Gastroesophageal sphincter (tissue), 3 donors: ENCODE measurements around the gene XCL2.

ENCODE experiments used
- POLR2AphosphoS5 ChIP-seq: sonication (generic); formaldehyde crosslinking; IDR thresholded peaks from one replicate; pipeline ENCODE4 v1.6.1; 2017; ENCODE audit warnings: antibody characterized with exemption
- TF ChIP-seq, protein P1 (sequence below), 4 experiments: fragments of 200-600 bp in 2 of 4; fragments of 450-650 bp in 2 of 4; sonication (generic) in 1 of 4; IDR thresholded peaks; one replicate each; pipeline ENCODE4 v1.5.1; 2017 to 2019; ENCODE audit warnings: antibody characterized with exemption in 4 of 4, mild to moderate bottlenecking in 2 of 4, moderate library complexity in 2 of 4

- no peak for TF ChIP-seq POLR2AphosphoS5
- TF ChIP-seq, protein P1, sequence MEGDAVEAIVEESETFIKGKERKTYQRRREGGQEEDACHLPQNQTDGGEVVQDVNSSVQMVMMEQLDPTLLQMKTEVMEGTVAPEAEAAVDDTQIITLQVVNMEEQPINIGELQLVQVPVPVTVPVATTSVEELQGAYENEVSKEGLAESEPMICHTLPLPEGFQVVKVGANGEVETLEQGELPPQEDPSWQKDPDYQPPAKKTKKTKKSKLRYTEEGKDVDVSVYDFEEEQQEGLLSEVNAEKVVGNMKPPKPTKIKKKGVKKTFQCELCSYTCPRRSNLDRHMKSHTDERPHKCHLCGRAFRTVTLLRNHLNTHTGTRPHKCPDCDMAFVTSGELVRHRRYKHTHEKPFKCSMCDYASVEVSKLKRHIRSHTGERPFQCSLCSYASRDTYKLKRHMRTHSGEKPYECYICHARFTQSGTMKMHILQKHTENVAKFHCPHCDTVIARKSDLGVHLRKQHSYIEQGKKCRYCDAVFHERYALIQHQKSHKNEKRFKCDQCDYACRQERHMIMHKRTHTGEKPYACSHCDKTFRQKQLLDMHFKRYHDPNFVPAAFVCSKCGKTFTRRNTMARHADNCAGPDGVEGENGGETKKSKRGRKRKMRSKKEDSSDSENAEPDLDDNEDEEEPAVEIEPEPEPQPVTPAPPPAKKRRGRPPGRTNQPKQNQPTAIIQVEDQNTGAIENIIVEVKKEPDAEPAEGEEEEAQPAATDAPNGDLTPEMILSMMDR (IDR thresholded peaks at IDR 0.05) = no peak
These were observed 10.1 kb upstream of the XCL2 start for GRCh38 chr1:168553680-168554553.
